ENCODE data around the gene OSBPL1A. TPM values are rescaled to one million over a fixed set of nuclear protein-coding genes. Genes with fewer than 3 reads are reported as not detected.

Gene OSBPL1A
- total RNA-seq, 4 donors from 2014 or later, result 31.0 to 42.2 (median 32.4) TPM

DNA sequence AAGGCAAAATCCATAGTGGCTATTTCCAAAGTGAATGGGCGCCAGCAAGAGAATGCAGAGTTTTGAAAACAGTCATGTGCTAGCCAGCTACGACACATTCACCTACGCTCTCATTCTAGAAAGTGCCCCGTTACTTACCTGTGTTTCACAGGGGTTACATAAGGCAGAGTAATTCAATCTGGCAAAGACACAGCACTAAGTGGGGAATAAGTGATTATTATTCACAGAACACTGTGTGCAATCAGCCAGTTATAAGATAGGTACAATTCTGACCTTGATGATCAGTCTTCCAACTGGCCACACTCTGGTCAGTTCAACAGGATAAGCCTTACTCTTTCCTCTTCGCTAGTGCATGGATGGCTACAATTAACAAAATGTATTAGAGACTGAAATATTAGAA is 152.9 kb downstream of the OSBPL1A start:
- H3K4me1 ChIP-seq, result no peaks in the 10 kb centered on the region
- H3K27me3 ChIP-seq, result no peaks in the 10 kb centered on the region
- no peaks in the 10 kb centered on the region for H3K36me3 ChIP-seq
- no peak for DNase-seq (ENCODE audit: low spot score in 2 of 2)
- WGBS, result 95% methylated on average over 5 of the region's 5 CpGs
- H3K27ac ChIP-seq, result no peak overlapping the region
- TF ChIP-seq EP300 (IDR thresholded peaks at IDR 0.05), result no peak
- TF ChIP-seq, protein P1, sequence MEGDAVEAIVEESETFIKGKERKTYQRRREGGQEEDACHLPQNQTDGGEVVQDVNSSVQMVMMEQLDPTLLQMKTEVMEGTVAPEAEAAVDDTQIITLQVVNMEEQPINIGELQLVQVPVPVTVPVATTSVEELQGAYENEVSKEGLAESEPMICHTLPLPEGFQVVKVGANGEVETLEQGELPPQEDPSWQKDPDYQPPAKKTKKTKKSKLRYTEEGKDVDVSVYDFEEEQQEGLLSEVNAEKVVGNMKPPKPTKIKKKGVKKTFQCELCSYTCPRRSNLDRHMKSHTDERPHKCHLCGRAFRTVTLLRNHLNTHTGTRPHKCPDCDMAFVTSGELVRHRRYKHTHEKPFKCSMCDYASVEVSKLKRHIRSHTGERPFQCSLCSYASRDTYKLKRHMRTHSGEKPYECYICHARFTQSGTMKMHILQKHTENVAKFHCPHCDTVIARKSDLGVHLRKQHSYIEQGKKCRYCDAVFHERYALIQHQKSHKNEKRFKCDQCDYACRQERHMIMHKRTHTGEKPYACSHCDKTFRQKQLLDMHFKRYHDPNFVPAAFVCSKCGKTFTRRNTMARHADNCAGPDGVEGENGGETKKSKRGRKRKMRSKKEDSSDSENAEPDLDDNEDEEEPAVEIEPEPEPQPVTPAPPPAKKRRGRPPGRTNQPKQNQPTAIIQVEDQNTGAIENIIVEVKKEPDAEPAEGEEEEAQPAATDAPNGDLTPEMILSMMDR (IDR thresholded peaks at IDR 0.05), result no peak
- TF ChIP-seq POLR2AphosphoS5 (IDR thresholded peaks at IDR 0.05), result no peak
- no peak for TF ChIP-seq POLR2A (IDR thresholded peaks at IDR 0.05)
- no peaks in the 10 kb centered on the region for H3K9me3 ChIP-seq
- no peak overlapping the region for H3K4me3 ChIP-seq

DNA sequence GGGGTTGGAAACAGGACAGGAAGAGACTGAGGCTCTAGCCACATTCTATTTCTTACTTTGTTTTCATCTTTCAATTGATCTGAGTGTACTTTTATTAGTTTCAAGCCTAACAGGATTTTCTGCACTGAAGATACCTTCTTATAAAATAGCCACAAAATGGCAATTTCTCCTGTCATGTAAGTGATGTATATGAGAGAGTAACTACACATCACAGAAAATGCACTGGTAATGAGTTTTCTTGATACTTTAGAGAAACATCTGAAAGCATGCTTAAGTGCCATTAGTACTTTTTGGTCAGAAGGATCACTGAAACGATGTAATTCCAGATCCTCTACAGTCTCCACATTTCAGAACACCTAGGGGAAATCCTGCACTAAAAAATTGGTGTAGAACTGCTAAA is 153.9 kb downstream of the OSBPL1A start:
- H3K4me1 ChIP-seq, result no peaks in the 10 kb centered on the region
- no peaks in the 10 kb centered on the region for H3K9me3 ChIP-seq
- WGBS, result 48% methylated on average over 1 of the region's 1 CpG
- no peak for DNase-seq (ENCODE audit: low spot score in 2 of 2)
- H3K4me3 ChIP-seq, result no peak overlapping the region
- H3K27ac ChIP-seq, result no peak overlapping the region
- TF ChIP-seq POLR2A (IDR thresholded peaks at IDR 0.05), result no peak
- no peaks in the 10 kb centered on the region for H3K36me3 ChIP-seq
- no peaks in the 10 kb centered on the region for H3K27me3 ChIP-seq

DNA sequence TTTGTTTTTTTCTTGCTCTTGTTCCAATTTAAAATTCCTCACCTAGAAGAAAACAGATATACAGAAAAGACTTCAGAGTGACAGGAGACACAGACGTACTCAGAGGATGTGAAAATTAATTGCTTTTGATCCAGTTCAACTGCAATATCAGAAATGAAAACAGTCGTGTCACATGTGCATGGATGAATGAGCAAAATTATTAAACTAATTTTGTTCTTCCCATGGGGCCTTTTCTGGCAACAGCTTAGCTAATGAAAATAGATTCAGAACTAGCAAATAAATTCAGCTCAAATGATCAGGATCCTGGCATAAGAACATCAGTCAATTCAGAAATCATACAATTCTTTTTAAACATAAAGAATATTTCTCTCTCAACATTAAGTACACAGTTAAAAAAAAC is 158.3 kb downstream of the OSBPL1A start:
- H3K27ac ChIP-seq, result no peak overlapping the region
- H3K4me1 ChIP-seq, result no peaks in the 10 kb centered on the region
- H3K36me3 ChIP-seq, result peaks cover 25% of the 10 kb centered on the region
- no peak for DNase-seq (ENCODE audit: low spot score in 2 of 2)
- 72% methylated on average over 2 of the region's 2 CpGs for WGBS
- no peaks in the 10 kb centered on the region for H3K9me3 ChIP-seq
- TF ChIP-seq EP300 (IDR thresholded peaks at IDR 0.05), result no peak
- TF ChIP-seq POLR2AphosphoS5 (IDR thresholded peaks at IDR 0.05), result no peak
- TF ChIP-seq POLR2A (IDR thresholded peaks at IDR 0.05), result no peak
- TF ChIP-seq, protein P1 (IDR thresholded peaks at IDR 0.05), result no peak
- no peak overlapping the region for H3K4me3 ChIP-seq
- H3K27me3 ChIP-seq, result no peaks in the 10 kb centered on the region

DNA sequence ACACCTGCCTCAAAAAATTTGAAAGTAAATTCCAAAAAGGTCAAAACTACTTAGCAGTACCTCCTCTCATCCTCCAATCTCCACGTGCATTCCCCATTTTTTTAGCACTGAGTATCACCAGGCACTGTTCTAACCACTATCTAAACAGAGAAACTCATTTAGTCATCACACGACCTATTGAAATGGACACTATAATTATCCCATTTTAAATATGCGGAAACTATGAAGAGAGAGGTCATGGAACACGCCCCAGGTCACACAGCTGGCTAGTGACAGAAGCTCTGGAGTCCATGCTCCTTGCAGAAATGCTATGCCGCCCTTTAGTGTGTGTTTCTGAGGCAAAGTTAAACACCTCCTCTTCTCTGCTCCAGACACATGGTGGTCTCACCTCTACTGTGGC is 159.2 kb downstream of the OSBPL1A start:
- WGBS, result 68% methylated on average over 5 of the region's 5 CpGs
- Histone ChIP-seq H3K36me3 (peaks cover 25% of the 10 kb centered on the region), H3K9me3 (no peaks in the 10 kb centered on the region), H3K4me3 (no peak overlapping the region), H3K27ac (no peak overlapping the region), H3K4me1 (no peaks in the 10 kb centered on the region), H3K27me3 (no peaks in the 10 kb centered on the region)
- no peak for DNase-seq (ENCODE audit: low spot score in 2 of 2)
- no peak for TF ChIP-seq POLR2A (IDR thresholded peaks at IDR 0.05)
- TF ChIP-seq POLR2AphosphoS5 (IDR thresholded peaks at IDR 0.05), result no peak
- no peak for TF ChIP-seq EP300 (IDR thresholded peaks at IDR 0.05)

DNA sequence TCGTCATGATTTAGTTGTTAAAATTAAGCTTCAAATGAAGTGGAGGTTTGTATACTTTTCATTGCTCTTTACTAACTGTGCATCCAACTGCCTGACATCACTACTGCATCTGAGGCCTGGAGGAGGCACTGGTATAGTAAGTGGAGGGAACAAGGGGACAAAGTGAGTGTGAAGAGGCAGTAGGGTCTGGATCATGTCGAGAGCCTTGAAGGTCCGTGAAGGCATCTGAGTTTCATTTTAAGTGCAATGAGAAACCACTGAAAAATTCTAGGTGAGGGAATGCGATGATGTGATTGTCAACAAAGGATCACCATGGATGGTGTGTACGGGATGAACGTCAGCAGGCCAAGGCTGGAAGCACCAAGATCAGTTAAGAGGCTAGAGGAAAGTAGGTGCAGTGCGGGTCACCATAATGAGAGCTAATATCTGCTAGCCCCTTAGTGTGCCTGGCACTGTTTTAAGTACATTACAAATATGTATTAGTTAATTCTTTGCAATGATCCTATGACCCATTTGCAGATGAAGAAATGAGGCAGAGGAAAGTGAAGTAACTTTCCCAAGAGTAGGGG is 162.7 kb downstream of the OSBPL1A start:
- no peak for DNase-seq (ENCODE audit: low spot score in 2 of 2)
- H3K27ac ChIP-seq, result no peak overlapping the region
- peaks cover 25% of the 10 kb centered on the region for H3K36me3 ChIP-seq
- H3K27me3 ChIP-seq, result no peaks in the 10 kb centered on the region
- H3K4me1 ChIP-seq, result peaks cover 11% of the 10 kb centered on the region
- TF ChIP-seq POLR2AphosphoS5 (IDR thresholded peaks at IDR 0.05) (no peak), POLR2A (IDR thresholded peaks at IDR 0.05) (no peak), EP300 (IDR thresholded peaks at IDR 0.05) (no peak)
- TF ChIP-seq, protein P1 (IDR thresholded peaks at IDR 0.05), result no peak
- no peak overlapping the region for H3K4me3 ChIP-seq
- WGBS, result 96% methylated on average over 7 of the region's 7 CpGs
- H3K9me3 ChIP-seq, result no peaks in the 10 kb centered on the region

DNA sequence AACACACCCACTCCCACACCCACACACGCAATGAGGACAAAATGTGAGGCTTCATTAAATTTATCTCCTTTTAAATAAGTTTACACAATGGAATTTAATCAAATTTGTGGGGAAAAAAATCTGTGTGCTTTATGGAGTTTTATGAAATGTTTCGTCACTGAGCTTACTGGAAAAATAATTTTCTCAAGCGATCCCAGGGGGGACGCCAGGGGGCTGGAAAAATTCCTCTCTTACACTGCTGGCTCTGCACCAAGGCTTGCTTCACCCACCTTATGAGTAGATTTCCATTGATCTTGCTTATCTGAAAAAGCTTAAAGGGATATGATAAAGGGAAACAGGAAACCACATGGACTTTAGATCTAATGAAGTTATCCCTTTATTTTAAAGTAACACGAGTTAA is 163.3 kb downstream of the OSBPL1A start:
- 77% methylated on average over 5 of the region's 5 CpGs for WGBS
- H3K4me3 ChIP-seq, result no peak overlapping the region
- H3K27ac ChIP-seq, result no peak overlapping the region
- H3K36me3 ChIP-seq, result peaks cover 25% of the 10 kb centered on the region
- H3K4me1 ChIP-seq, result peaks cover 11% of the 10 kb centered on the region
- TF ChIP-seq POLR2AphosphoS5 (IDR thresholded peaks at IDR 0.05), result no peak
- TF ChIP-seq EP300 (IDR thresholded peaks at IDR 0.05), result no peak
- TF ChIP-seq, protein P1 (IDR thresholded peaks at IDR 0.05), result no peak
- TF ChIP-seq POLR2A (IDR thresholded peaks at IDR 0.05), result no peak
- H3K9me3 ChIP-seq, result no peaks in the 10 kb centered on the region
- DNase-seq (ENCODE audit: low spot score in 2 of 2), result no peak
- no peaks in the 10 kb centered on the region for H3K27me3 ChIP-seq

All from suprapubic skin (tissue), 4 donors.